Uterus (tissue), 4 donors: ENCODE data around the gene ARHGEF10L. TPM values are rescaled to one million over a fixed set of nuclear protein-coding genes. Genes with fewer than 3 reads are reported as not detected.

ENCODE experiments used
- DNase-seq, 2 donors: peaks; one replicate each; pipeline ENCODE4 v3.0.0-alpha.2; 2019 to 2020
- H3K27ac ChIP-seq, 2 donors: fragments of 200-600 bp; sonication (generic); 1 replicate in 1 of 2; 2 replicates in 1 of 2; pipeline ENCODE4 v1.5.1; 2016 to 2018
- H3K27me3 ChIP-seq, 2 donors: fragments of 200-600 bp; sonication (generic); one replicate each; pipeline ENCODE4 v1.5.1; 2018 to 2019; ENCODE audit warnings: control low read depth in 1 of 2
- H3K36me3 ChIP-seq, 2 donors: fragments of 200-600 bp; sonication (generic); one replicate each; pipeline ENCODE4 v1.5.1; 2019; ENCODE audit warnings: control low read depth in 1 of 2
- H3K4me1 ChIP-seq, 2 donors: fragments of 200-600 bp; sonication (generic); one replicate each; pipeline ENCODE4 v1.5.1; 2018 to 2019; ENCODE audit warnings: control low read depth in 1 of 2
- H3K4me3 ChIP-seq, 2 donors: fragments of 200-600 bp; sonication (generic); 1 replicate in 1 of 2; 2 replicates in 1 of 2; pipeline ENCODE4 v1.5.1; 2018 to 2019; ENCODE audit warnings: mild to moderate bottlenecking in 1 of 2
- H3K9me3 ChIP-seq, 2 donors: fragments of 200-600 bp; sonication (generic); one replicate each; pipeline ENCODE4 v1.5.1; 2019; ENCODE audit warnings: control low read depth in 1 of 2
- CTCF ChIP-seq, 4 experiments: fragments of 200-600 bp in 2 of 4; fragments of 450-650 bp in 2 of 4; sonication (generic) in 2 of 4; IDR thresholded peaks; one replicate each; pipeline ENCODE4 v1.5.1; 2016 to 2019; ENCODE audit warnings: antibody characterized with exemption in 4 of 4, mild to moderate bottlenecking in 2 of 4, moderate library complexity in 1 of 4
- POLR2A ChIP-seq, 2 donors: fragments of 450-650 bp; IDR thresholded peaks; one replicate each; pipeline ENCODE4 v1.6.1; 2016; ENCODE audit warnings: antibody characterized with exemption in 2 of 2, mild to moderate bottlenecking in 1 of 2, moderate library complexity in 1 of 2
- intact Hi-C: fragments of 100-400 bp; cut with DNase I; formaldehyde crosslinking; loops from one replicate; pipeline ENCODE4 v1.15.1; 2023; ENCODE audit warnings: low total_unique reads
- total RNA-seq, 4 donors: library from RNA; depleted of rRNA in 3 of 4; stranded (reverse); fragments of >200 nt in 3 of 4; gene quantifications; one replicate each; pipeline versions ENCODE4 v1.1.0 to v1.2.4, GENCODE V29; 2014 to 2023
- donor health status: DM: yes; HTN: yes; CAD: no.

ARHGEF10L gene
- total RNA-seq, 4 donors from 2014 or later = 5.6 to 61.9 (median 19.1) TPM

- H3K36me3 ChIP-seq = no peaks in the 10 kb centered on the region
- no peak overlapping the region for H3K4me3 ChIP-seq
- H3K9me3 ChIP-seq = no peaks in the 10 kb centered on the region
- H3K27me3 ChIP-seq = no peaks in the 10 kb centered on the region
- H3K27ac ChIP-seq = peak overlapping the region; percentile 17 to 39
- no peak for DNase-seq
- H3K4me1 ChIP-seq = no peaks in the 10 kb centered on the region
- intact Hi-C loops = no loop called here
- TF ChIP-seq POLR2A (IDR thresholded peaks at IDR 0.05) = no peak
- TF ChIP-seq CTCF (IDR thresholded peaks at IDR 0.05) = peak in 1 of 4 experiments; percentile 18
Measured at GRCh38 chr1:17629460-17629859, 90.0 kb downstream of the ARHGEF10L start.

- no peak overlapping the region for H3K4me3 ChIP-seq
- no peaks in the 10 kb centered on the region for H3K36me3 ChIP-seq
- intact Hi-C loops = no loop called here
- no peaks in the 10 kb centered on the region for H3K9me3 ChIP-seq
- no peaks in the 10 kb centered on the region for H3K4me1 ChIP-seq
- peak; percentile 42 to 48 for DNase-seq
- no peak for TF ChIP-seq CTCF (IDR thresholded peaks at IDR 0.05)
- no peak for TF ChIP-seq POLR2A (IDR thresholded peaks at IDR 0.05)
- peak overlapping the region in 1 of 2 donors; percentile 39 for H3K27ac ChIP-seq
- no peaks in the 10 kb centered on the region for H3K27me3 ChIP-seq
Measured at GRCh38 chr1:17630048-17630830, 90.7 kb downstream of the ARHGEF10L start.

- intact Hi-C loops = no loop called here
Measured at GRCh38 chr1:17630986-17631385, 91.5 kb downstream of the ARHGEF10L start.

GRCh38 chr1:17631410-17631809 lies 91.9 kb downstream of the ARHGEF10L start:
- TF ChIP-seq CTCF (IDR thresholded peaks at IDR 0.05) (no peak), POLR2A (IDR thresholded peaks at IDR 0.05) (no peak)
- no peak overlapping the region for H3K4me3 ChIP-seq
- intact Hi-C loops = no loop called here
- no peaks in the 10 kb centered on the region for H3K36me3 ChIP-seq
- no peak overlapping the region for H3K27ac ChIP-seq
- H3K27me3 ChIP-seq = no peaks in the 10 kb centered on the region
- H3K4me1 ChIP-seq = no peaks in the 10 kb centered on the region
- no peak for DNase-seq
- no peaks in the 10 kb centered on the region for H3K9me3 ChIP-seq

More at GRCh38 chr1:17630986-17631385, 91.5 kb downstream of the ARHGEF10L start:
- TF ChIP-seq POLR2A (IDR thresholded peaks at IDR 0.05) = no peak
- TF ChIP-seq CTCF (IDR thresholded peaks at IDR 0.05) = no peak
- H3K27me3 ChIP-seq = no peaks in the 10 kb centered on the region
- no peaks in the 10 kb centered on the region for H3K4me1 ChIP-seq
- peak overlapping the region in 1 of 2 donors; percentile 11 for H3K27ac ChIP-seq
- H3K9me3 ChIP-seq = no peaks in the 10 kb centered on the region
- no peaks in the 10 kb centered on the region for H3K36me3 ChIP-seq
- no peak for DNase-seq
- H3K4me3 ChIP-seq = no peak overlapping the region

DNA sequence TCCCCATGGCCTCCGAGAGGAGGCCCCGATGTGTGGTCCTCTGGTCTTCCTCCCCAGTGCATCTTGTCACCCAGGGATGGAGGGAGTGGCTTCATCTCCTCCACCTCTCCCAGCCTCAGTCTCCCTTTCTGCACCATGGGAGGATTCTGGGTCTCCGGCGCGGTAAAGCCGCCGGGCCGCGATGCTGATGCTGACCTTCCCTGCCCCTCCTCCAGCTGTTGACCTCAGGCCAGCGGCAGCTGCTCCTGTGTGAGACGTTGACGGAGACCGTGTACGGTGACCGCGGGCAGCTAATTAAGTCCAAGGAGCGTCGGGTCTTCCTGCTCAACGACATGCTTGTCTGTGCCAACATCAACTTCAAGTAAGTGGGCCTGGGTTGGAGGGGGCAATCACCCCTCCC lies 92.6 kb downstream of the ARHGEF10L start:
- H3K36me3 ChIP-seq = no peaks in the 10 kb centered on the region
- H3K27ac ChIP-seq = no peak overlapping the region
- no peak overlapping the region for H3K4me3 ChIP-seq
- H3K27me3 ChIP-seq = no peaks in the 10 kb centered on the region
- no peak for DNase-seq
- TF ChIP-seq POLR2A (IDR thresholded peaks at IDR 0.05) (no peak), CTCF (IDR thresholded peaks at IDR 0.05) (no peak)
- intact Hi-C loops = no loop called here
- no peaks in the 10 kb centered on the region for H3K9me3 ChIP-seq
- H3K4me1 ChIP-seq = no peaks in the 10 kb centered on the region
